Ovary (tissue), 9 donors: ENCODE results near the gene RTKN. TPM values are rescaled to one million over a fixed set of nuclear protein-coding genes. Genes with fewer than 3 reads are reported as not detected.
"Not testable (repeated sequence)": the region's sequence is repeated elsewhere in the genome, so short reads cannot be mapped to it uniquely, and the experiment has no call there.

Source experiments
- DNase-seq, 5 donors: peaks; one replicate each; pipeline ENCODE4 v3.0.0-alpha.2; 2019 to 2020
- H3K27ac ChIP-seq, 2 donors: fragments of 200-600 bp; one replicate each; pipeline versions ENCODE4 v1.5.1 to v1.8.0; 2019 to 2022
- H3K27me3 ChIP-seq: fragments of 200-600 bp; one replicate; pipeline ENCODE4 v1.8.0; 2022
- H3K36me3 ChIP-seq: fragments of 200-600 bp; sonication (generic); one replicate; pipeline ENCODE4 v1.5.1; 2019
- H3K4me1 ChIP-seq: one replicate; pipeline ENCODE4 v1.8.1; 2013; ENCODE audit warnings: mild to moderate bottlenecking, moderate library complexity; ENCODE audit not compliant: insufficient read depth
- H3K4me3 ChIP-seq: fragments of 200-600 bp; sonication (generic); one replicate; pipeline ENCODE4 v1.5.1; 2017
- H3K9me3 ChIP-seq, 2 donors: fragments of 200-600 bp in 1 of 2; sonication (generic) in 1 of 2; one replicate each; pipeline versions ENCODE4 v1.5.1 to v1.8.1; 2013 to 2019; ENCODE audit warnings: mild to moderate bottlenecking in 1 of 2, moderate library complexity in 1 of 2
- EP300 ChIP-seq: sonication (generic); formaldehyde crosslinking; IDR thresholded peaks from one replicate; pipeline ENCODE4 v1.6.1; 2017; ENCODE audit warnings: antibody characterized with exemption
- POLR2A ChIP-seq: fragments of 450-650 bp; IDR thresholded peaks from one replicate; pipeline ENCODE4 v1.6.1; 2017; ENCODE audit warnings: antibody characterized with exemption, mild to moderate bottlenecking, moderate library complexity
- WGBS, 3 donors: extraction: QIAGEN DNeasy Blood & Tissue Kit in 1 of 3; methylation state at CpG; one replicate each; pipeline versions ENCODE4 v1.1.5 to v1.1.7; 2013 to 2017; 5-methylcytosine and 5-hydroxymethylcytosine counted together
- intact Hi-C, 4 donors: fragments of 100-400 bp; cut with DNase I; formaldehyde crosslinking; loops; one replicate each; pipeline versions ENCODE4 v1.11.0 to v1.15.1; 2022 to 2023
- polyA plus RNA-seq, 2 donors: library from polyadenylated mRNA; stranded (reverse); fragments of 200-250 nt in 1 of 2; fragments of 350-450 nt in 1 of 2; fragmentation: Illumina TruSeq in 1 of 2; extraction: RNeasy Lipid Tissue Mini Kit (QIAGEN cat#74804) in 1 of 2; gene quantifications; one replicate each; pipeline ENCODE4 v1.2.3, GENCODE V29; 2013 to 2014
- total RNA-seq, 7 donors: library from RNA; depleted of rRNA in 2 of 7; stranded (reverse); fragments of >200 nt in 2 of 7; fragmentation: NEBNext Ultra II Directional in 3 of 7; extraction: Animal tissue kit (Norgen Biotek cat#: 25700) in 3 of 7; gene quantifications; one replicate each; pipeline versions ENCODE4 v1.1.0 to v1.2.4, GENCODE V29; 2016 to 2023
- TF ChIP-seq, protein P1 (sequence below), 3 donors: fragments of 450-650 bp in 2 of 3; fragments of 200-600 bp in 1 of 3; IDR thresholded peaks; one replicate each; pipeline versions ENCODE4 v1.5.1 to v1.8.0; 2016 to 2022; ENCODE audit warnings: antibody characterized with exemption in 3 of 3, mild to moderate bottlenecking in 1 of 3
- donor health status: DM: no; HTN: no; CAD: no; lungs with moderate emphysema.
- donor health status: DM: no; HTN: no; CAD: no.
- donor health status: Bipolar disorder and iron deficiency.
- donor health status: DM: yes; HTN: yes; CAD: no.
- donor health status: DM: no; HTN: no; CAD: no.
- donor health status: DM: yes; HTN: yes; CAD: no.

Gene RTKN
- total and polyA plus RNA-seq, 9 donors: 1.6 to 30.9 (median 11.5) TPM

DNA sequence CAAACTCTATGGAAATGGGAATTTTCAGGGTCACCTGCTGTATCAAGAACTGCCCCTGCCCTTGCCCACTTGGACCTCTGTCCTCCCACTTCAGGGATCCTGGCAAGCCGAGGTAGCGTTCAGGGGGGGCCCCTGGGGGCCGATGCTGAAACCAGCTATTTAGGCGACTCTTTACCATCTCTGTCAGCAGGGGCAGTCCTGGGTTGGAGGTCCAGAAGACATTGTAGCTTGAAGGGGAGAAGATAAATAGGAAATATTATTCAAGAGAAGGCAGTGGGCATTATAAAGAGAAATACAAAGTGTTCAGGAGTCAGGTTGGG is 21.0 kb upstream of the RTKN start:
- Histone ChIP-seq H3K27me3 (no peaks in the 10 kb centered on the region), H3K27ac (no peak overlapping the region), H3K36me3 (no peaks in the 10 kb centered on the region), H3K9me3 (no peaks in the 10 kb centered on the region), H3K4me3 (no peak overlapping the region), H3K4me1 (peaks cover 9% of the 10 kb centered on the region)
- intact Hi-C loops: no loop called here
- TF ChIP-seq POLR2A (no peak), EP300 (no peak)
- TF ChIP-seq, protein P1, sequence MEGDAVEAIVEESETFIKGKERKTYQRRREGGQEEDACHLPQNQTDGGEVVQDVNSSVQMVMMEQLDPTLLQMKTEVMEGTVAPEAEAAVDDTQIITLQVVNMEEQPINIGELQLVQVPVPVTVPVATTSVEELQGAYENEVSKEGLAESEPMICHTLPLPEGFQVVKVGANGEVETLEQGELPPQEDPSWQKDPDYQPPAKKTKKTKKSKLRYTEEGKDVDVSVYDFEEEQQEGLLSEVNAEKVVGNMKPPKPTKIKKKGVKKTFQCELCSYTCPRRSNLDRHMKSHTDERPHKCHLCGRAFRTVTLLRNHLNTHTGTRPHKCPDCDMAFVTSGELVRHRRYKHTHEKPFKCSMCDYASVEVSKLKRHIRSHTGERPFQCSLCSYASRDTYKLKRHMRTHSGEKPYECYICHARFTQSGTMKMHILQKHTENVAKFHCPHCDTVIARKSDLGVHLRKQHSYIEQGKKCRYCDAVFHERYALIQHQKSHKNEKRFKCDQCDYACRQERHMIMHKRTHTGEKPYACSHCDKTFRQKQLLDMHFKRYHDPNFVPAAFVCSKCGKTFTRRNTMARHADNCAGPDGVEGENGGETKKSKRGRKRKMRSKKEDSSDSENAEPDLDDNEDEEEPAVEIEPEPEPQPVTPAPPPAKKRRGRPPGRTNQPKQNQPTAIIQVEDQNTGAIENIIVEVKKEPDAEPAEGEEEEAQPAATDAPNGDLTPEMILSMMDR (IDR thresholded peaks at IDR 0.05): no peak
- no peak for DNase-seq
- WGBS, 3 donors: 78 to 83% (median 79%) methylated on average over 4 of the region's 4 CpGs

DNA sequence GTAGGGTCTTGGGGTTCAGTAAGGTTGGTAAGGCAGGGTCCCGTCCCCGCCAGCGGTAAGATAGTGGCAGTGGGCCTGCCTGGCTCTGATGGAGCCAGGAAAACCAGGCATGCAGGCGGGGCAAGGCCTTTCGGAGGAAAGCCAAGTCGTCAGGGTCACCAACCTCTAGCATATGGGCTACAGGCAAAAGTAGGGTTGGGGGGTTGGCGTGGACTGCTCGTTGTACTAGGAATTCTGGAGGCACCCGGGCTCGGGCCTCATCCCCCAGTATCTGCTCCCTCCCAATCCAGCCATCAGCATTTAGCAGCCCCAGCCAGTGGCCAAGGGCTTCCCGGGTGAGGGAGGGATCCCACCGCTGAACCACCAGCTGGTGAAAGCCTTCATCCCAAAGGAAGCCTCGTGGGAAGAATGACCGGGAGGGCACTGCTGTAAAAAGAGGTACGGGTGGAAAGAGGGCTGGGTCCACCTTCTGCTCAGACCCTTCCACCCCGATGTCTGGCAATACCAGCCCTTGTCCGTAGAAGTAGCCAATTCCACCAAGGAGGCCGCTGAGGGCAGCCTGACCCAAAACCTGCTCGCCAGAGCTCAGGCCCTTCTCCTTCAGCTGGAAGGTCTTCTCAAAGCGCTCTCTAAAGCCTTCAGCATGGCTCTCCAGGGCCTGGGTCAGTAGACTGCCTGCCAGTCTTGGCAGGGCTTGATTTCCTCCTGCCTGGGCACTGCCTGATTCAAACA is 20.5 kb upstream of the RTKN start:
- 79 to 85% (median 82%) methylated on average over 20 of the region's 20 CpGs for WGBS, 3 donors
- TF ChIP-seq EP300 (no peak), POLR2A (no peak)
- TF ChIP-seq, protein P1 (IDR thresholded peaks at IDR 0.05): no peak
- H3K4me1 ChIP-seq: peaks cover 9% of the 10 kb centered on the region
- H3K27me3 ChIP-seq: no peaks in the 10 kb centered on the region
- H3K4me3 ChIP-seq: no peak overlapping the region
- DNase-seq: no peak
- intact Hi-C loops: no loop called here
- H3K27ac ChIP-seq: no peak overlapping the region
- H3K9me3 ChIP-seq: no peaks in the 10 kb centered on the region
- no peaks in the 10 kb centered on the region for H3K36me3 ChIP-seq

DNA sequence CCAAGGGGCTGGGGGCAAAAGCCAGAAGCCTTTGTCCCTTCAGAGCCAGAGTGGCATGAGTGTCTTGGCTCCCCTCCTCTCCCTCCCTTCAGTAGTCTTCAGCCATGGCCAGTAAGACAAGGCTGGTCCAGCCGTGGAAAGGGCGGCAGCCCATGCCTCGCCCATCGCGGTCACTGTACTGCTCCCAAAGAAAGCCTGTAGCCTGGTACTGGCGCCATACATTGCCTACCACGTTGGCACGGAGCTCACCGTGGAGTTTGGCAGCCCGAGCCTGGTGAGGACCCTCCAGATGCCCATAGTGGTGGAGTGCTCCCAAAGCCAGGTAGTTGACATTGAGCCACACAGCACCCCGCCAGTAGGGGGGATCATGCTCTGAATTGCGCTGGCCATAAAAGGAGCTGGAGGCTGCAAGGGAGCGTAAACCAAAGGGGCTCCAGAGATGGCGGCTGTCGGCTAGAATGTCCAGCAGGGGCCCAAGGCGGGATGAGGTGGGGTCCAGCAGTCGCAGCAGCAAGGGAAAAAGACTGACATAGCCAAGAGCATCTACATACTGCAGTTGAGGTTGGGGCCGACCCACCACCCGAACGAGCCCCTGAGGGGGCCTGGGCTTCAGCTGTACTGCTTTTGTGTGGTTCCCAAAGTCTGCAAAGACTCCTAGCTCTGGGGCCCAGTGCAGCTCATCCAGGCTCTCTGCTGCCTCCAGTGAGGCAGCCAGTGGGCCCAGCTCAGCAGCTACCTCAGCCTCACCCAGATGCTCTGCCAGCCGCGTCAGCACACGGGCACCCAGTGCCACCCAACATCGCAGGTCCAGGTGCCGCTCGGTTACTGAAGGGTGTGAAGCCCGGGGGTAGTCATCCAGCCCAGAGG is 19.7 kb upstream of the RTKN start:
- intact Hi-C loops: no loop called here
- TF ChIP-seq, protein P1 (IDR thresholded peaks at IDR 0.05): no peak
- TF ChIP-seq EP300: no peak
- TF ChIP-seq POLR2A: no peak

DNA sequence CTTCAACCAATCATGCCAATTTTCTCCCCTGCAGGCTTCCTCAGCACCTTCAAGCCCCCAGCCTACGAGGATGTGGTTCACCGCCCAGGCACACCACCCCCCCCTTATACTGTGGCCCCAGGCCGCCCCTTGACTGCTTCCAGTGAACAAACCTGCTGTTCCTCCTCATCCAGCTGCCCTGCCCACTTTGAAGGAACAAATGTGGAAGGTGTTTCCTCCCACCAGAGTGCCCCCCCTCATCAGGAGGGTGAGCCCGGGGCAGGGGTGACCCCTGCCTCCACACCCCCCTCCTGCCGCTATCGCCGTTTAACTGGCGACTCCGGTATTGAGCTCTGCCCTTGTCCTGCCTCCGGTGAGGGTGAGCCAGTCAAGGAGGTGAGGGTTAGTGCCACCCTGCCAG is 18.4 kb upstream of the RTKN start:
- H3K27ac ChIP-seq, H3K9me3 ChIP-seq, H3K27me3 ChIP-seq, DNase-seq, intact Hi-C loops, H3K36me3 ChIP-seq, H3K4me3 ChIP-seq: not testable (repeated sequence)
- H3K4me1 ChIP-seq: peaks cover 15% of the 10 kb centered on the region
- 64 to 69% (median 65%) methylated on average over 10 of the region's 10 CpGs for WGBS, 3 donors

More for the DNA sequence above, 19.7 kb upstream of the RTKN start:
- 86 to 89% (median 86%) methylated on average over 25 to 27 of the region's 27 CpGs for WGBS, 3 donors
- peaks cover 11% of the 10 kb centered on the region for H3K4me1 ChIP-seq
- no peaks in the 10 kb centered on the region for H3K27me3 ChIP-seq
- H3K36me3 ChIP-seq: no peaks in the 10 kb centered on the region
- no peak overlapping the region for H3K27ac ChIP-seq
- peak in 1 of 5 donors; percentile 28 for DNase-seq
- H3K9me3 ChIP-seq: no peaks in the 10 kb centered on the region
- H3K4me3 ChIP-seq: no peak overlapping the region

DNA sequence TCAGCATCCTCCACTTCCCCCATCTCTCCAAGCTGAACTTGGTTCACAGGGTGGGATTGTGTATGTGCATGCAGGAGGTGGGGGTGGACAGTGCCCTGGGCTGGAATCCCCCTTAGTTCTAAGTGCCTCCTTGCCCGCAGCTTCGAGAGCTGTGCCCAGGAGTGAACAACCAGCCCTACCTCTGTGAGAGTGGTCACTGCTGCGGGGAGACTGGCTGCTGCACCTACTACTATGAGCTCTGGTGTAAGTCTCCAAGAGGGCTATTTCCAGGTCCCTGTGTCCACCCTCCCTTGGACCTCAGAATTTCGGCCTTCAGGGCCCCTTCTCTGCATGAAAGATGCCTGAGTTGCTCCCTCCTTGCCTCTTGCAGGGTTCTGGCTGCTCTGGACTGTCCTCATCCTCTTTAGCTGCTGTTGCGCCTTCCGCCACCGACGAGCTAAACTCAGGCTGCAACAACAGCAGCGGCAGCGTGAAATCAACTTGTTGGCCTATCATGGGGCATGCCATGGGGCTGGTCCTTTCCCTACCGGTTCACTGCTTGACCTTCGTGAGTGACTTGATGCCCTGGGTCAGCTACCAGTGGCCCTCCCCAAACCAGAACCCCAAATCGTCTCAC is 17.9 kb upstream of the RTKN start:
- DNase-seq, intact Hi-C loops, H3K4me3 ChIP-seq, H3K36me3 ChIP-seq, H3K27me3 ChIP-seq, H3K27ac ChIP-seq, H3K9me3 ChIP-seq: not testable (repeated sequence)
- H3K4me1 ChIP-seq: peaks cover 15% of the 10 kb centered on the region
- 68 to 76% (median 69%) methylated on average over 13 of the region's 13 CpGs for WGBS, 3 donors
